Effector memory CD4-positive, alpha-beta T cell (primary cell): ENCODE results near the gene ZNF335.
A peak's percentile ranks its signal among the peaks of the same experiment; 100 is the strongest.

Source experiments
- DNase-seq, 3 donors: peaks; one replicate each; pipeline ENCODE4 v3.0.0-alpha.2; 2020
- H3K27ac ChIP-seq: 2 replicates; pipeline ENCODE4 v1.7.0; 2013; ENCODE audit warnings: mild to moderate bottlenecking, low read length, moderate library complexity; ENCODE audit not compliant: insufficient read depth, poor library complexity, severe bottlenecking
- H3K27me3 ChIP-seq: replicated peaks from 2 replicates; pipeline ENCODE4 v1.7.0; 2013; ENCODE audit warnings: mild to moderate bottlenecking, low read length; ENCODE audit not compliant: insufficient read depth, control insufficient read depth, poor library complexity, severe bottlenecking
- H3K36me3 ChIP-seq: 2 replicates; pipeline ENCODE4 v1.7.0; 2013; ENCODE audit warnings: mild to moderate bottlenecking, low read length, moderate library complexity; ENCODE audit not compliant: control insufficient read depth, insufficient read depth
- H3K4me1 ChIP-seq: 2 replicates; pipeline ENCODE4 v1.7.0; 2013; ENCODE audit warnings: low read length, mild to moderate bottlenecking; ENCODE audit not compliant: control insufficient read depth, insufficient read depth, poor library complexity, severe bottlenecking
- H3K4me3 ChIP-seq: 2 replicates; pipeline ENCODE4 v1.7.0; 2013; ENCODE audit warnings: low read length, low read depth, mild to moderate bottlenecking; ENCODE audit not compliant: insufficient read depth, poor library complexity, severe bottlenecking
- H3K9me3 ChIP-seq: 2 replicates; pipeline ENCODE4 v1.7.0; 2013; ENCODE audit warnings: mild to moderate bottlenecking, low read length, moderate library complexity; ENCODE audit not compliant: control insufficient read depth

ZNF335 gene

DNA sequence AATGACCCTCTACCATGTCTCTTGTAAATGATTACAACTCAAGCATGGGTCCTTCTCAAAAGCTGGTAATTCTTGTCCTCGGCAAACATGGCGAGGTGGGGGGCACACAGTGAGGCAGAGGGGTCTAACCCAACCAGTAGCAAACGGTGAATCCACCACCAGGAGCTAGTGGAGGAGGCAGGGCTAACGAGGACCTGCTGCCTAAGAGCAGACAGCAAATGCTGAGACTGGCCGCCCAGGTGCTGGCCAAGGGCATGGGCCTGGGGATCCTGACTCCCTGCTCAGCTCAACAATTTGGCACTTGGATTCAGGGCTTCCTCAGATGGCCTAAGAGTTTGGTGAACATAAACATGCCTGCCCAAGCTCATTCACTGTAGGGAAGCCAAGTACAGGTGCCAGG is 19.1 kb downstream of the ZNF335 start:
- Histone ChIP-seq H3K27ac (no peak overlapping the region), H3K27me3 (no peaks in the 10 kb centered on the region), H3K9me3 (no peaks in the 10 kb centered on the region), H3K4me3 (no peak overlapping the region), H3K36me3 (peaks cover 63% of the 10 kb centered on the region), H3K4me1 (no peaks in the 10 kb centered on the region)
- no peak for DNase-seq

DNA sequence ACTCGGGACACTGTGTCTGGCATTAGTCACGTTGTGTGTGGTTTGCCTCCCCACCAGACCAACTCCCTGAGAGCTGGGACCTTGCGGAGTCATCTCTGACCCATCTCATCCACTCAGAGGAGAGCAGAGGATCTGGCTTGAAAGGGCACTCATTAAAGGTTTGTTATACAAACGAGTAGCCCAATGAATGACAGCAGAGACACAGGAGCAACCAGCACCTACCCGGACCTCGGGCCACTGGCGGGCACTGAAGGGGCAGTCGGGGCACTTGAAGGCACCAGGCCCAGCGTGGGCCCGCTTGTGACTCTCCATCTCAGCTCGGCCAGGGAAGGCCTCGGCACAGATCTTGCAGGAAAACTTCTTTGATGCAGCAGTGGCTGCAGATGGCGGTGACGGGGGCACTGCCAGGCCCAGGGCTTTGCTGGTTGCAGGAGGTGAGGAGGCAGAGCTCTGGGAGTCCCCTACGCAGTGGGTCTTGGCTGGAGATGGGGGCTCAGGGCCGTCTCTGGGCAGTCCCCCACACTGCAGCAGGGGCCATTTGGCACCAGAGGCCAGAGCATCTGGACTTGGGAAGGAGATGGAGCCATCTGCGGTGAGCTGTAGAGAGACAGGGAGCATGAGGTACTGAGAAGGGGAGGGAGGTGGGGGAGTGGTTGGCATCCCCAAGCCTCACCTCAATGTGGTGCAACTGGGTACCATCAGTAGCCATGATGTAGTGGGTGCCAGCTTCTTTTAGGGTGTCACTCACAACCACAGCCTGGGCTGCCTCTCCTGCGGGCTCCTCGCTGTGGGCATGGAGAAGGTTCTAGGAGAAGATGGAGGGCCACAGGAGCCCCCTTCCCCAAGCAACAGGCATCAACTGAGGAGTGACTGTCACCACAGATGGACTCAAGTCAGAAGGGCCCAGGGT is 19.8 kb downstream of the ZNF335 start:
- Histone ChIP-seq H3K4me3 (no peak overlapping the region), H3K36me3 (peaks cover 63% of the 10 kb centered on the region)

GRCh38 chr20:45950330-45950646 is 21.7 kb downstream of the ZNF335 start:
- no peak for DNase-seq
- H3K27ac ChIP-seq = no peak overlapping the region
- no peaks in the 10 kb centered on the region for H3K4me1 ChIP-seq
- H3K9me3 ChIP-seq = no peaks in the 10 kb centered on the region
- peaks cover 73% of the 10 kb centered on the region for H3K36me3 ChIP-seq
- no peak overlapping the region for H3K4me3 ChIP-seq
- no peaks in the 10 kb centered on the region for H3K27me3 ChIP-seq

More for the DNA sequence above, 19.8 kb downstream of the ZNF335 start:
- H3K27me3 ChIP-seq = no peaks in the 10 kb centered on the region
- H3K4me1 ChIP-seq = no peaks in the 10 kb centered on the region
- H3K27ac ChIP-seq = no peak overlapping the region
- no peak for DNase-seq
- no peaks in the 10 kb centered on the region for H3K9me3 ChIP-seq

- no peak for DNase-seq
- H3K4me3 ChIP-seq = no peak overlapping the region
- H3K4me1 ChIP-seq = no peaks in the 10 kb centered on the region
- no peaks in the 10 kb centered on the region for H3K9me3 ChIP-seq
- no peaks in the 10 kb centered on the region for H3K27me3 ChIP-seq
- H3K36me3 ChIP-seq = peaks cover 79% of the 10 kb centered on the region
- no peak overlapping the region for H3K27ac ChIP-seq
These were observed 22.3 kb downstream of the ZNF335 start for GRCh38 chr20:45949542-45950329.

DNA sequence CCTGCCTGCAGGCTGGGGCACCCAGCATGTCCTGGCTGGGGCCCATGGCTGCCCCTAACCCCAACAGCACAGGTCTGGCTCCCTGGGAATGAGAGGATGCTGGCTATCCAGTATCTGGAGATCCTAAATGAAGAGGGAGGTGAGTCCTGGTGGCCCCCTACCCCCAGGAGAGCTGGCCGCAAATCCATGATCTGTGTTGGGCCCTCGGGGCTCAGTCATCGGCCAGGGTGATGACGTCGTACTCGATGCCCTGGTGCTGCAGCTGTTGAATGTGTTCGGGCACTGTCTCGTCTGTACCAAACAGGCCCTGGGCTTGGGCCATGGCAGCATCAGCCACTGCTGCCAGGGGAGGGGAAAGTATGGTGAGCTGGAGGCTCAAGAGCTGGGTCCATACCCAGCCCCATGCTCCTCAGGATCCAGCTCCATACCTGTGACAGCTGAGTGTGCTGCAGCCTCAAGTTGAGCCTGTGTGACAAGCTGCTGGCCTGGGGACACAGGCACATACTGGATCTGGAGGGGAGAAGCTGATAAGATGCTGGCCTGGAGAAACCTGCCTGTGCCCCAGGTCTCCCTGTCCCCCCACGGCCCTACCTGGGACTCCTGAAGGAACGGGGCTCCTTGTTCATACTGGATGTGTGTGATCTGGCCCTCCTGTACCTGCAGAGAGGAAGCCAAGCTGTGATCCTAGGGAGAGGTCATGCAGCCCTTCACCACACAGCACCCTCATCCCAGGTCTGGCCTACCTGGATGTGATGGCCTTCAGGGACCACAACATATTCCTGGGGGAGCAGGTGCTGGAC is 23.1 kb downstream of the ZNF335 start:
- Histone ChIP-seq H3K27ac (no peak overlapping the region), H3K36me3 (peaks cover 87% of the 10 kb centered on the region), H3K27me3 (no peaks in the 10 kb centered on the region)

DNA sequence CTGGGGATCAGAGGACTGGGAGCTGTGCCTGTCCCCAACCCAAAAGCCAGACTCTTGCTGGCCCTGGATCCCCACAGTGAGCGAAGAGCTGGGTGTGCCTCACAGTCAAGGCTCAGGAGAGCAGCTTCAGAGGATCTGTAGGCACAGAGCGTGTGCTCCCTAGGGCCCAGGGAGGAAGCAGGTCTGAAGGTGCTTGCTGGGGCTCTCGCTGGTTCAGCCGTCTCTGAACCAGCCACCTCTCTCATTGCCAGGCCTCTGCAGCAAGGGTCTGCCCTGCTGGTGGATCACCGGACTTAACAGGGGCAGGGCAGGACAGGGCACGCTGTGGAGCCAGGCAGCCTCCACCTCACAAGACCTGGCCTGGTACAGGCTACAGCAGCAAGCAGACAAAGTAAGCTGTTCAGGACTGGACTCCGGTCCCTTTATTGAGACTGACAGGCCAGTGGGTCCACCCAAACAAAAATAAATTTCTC is 23.7 kb downstream of the ZNF335 start:
- Histone ChIP-seq H3K4me1 (no peaks in the 10 kb centered on the region), H3K9me3 (no peaks in the 10 kb centered on the region), H3K27me3 (no peaks in the 10 kb centered on the region), H3K4me3 (no peak overlapping the region), H3K36me3 (peaks cover 93% of the 10 kb centered on the region), H3K27ac (no peak overlapping the region)
- no peak for DNase-seq

More for the DNA sequence above, 23.1 kb downstream of the ZNF335 start:
- DNase-seq = no peak
- H3K4me1 ChIP-seq = no peaks in the 10 kb centered on the region
- H3K4me3 ChIP-seq = no peak overlapping the region
- H3K9me3 ChIP-seq = no peaks in the 10 kb centered on the region

- peaks cover 97% of the 10 kb centered on the region for H3K36me3 ChIP-seq
- no peaks in the 10 kb centered on the region for H3K27me3 ChIP-seq
- no peak for DNase-seq
- H3K9me3 ChIP-seq = no peaks in the 10 kb centered on the region
- H3K4me1 ChIP-seq = no peaks in the 10 kb centered on the region
- no peak overlapping the region for H3K27ac ChIP-seq
- H3K4me3 ChIP-seq = no peak overlapping the region
These were observed 24.7 kb downstream of the ZNF335 start for GRCh38 chr20:45947110-45947866.

GRCh38 chr20:45946149-45946970 is 25.6 kb downstream of the ZNF335 start:
- H3K27me3 ChIP-seq = no peaks in the 10 kb centered on the region
- peak in 2 of 3 donors; percentile 19 to 23 for DNase-seq
- no peaks in the 10 kb centered on the region for H3K9me3 ChIP-seq
- no peak overlapping the region for H3K4me3 ChIP-seq
- H3K36me3 ChIP-seq = peaks cover 93% of the 10 kb centered on the region
- no peak overlapping the region for H3K27ac ChIP-seq
- H3K4me1 ChIP-seq = no peaks in the 10 kb centered on the region
